Panc1 (cell line): ENCODE data around the gene CCL25. TPM values are rescaled to one million over a fixed set of nuclear protein-coding genes. Genes with fewer than 3 reads are reported as not detected.

Experiments
- ATAC-seq: fragments of 200-7000 bp; cut with Tn5 transposase; 2 replicates; pipeline ENCODE4 v1.9.1; 2020; ENCODE audit warnings: mild to moderate bottlenecking, moderate library complexity
- BruUV-seq: library from RNA; stranded (reverse); fragments of 400-500 nt; replicated peaks from 2 replicates; lab custom pipeline; 2021; lab: Mats Ljungman, UMichigan
- CTCF ChIA-PET: fragments of 300-600 bp; sonication (Branson Sonifier 250); formaldehyde crosslinking; loops from one replicate; lab custom pipeline; 2022; ENCODE audit warnings: antibody characterized with exemption; lab: Charles Lee
- POLR2A ChIA-PET: fragments of 300-600 bp; sonication (Branson Sonifier 250); formaldehyde crosslinking; loops from one replicate; lab custom pipeline; 2022; ENCODE audit warnings: antibody characterized with exemption; lab: Charles Lee
- DNase-seq: peaks from one replicate; pipeline ENCODE4 v3.0.0-alpha.2; 2010; ENCODE audit warnings: low read depth, low spot score
- H3K27ac ChIP-seq: 2 replicates; pipeline ENCODE4 v1.5.1; 2011; ENCODE audit warnings: mild to moderate bottlenecking, low read length, inconsistent platforms
- H3K27me3 ChIP-seq: fragments of 200-500 bp; sonication (Bioruptor generic); 2 replicates; pipeline ENCODE4 v1.6.0; 2014; ENCODE audit warnings: low read length, inconsistent platforms; ENCODE audit not compliant: control insufficient read depth, insufficient read depth
- H3K36me3 ChIP-seq: fragments of 200-500 bp; sonication (Bioruptor generic); 2 replicates; pipeline ENCODE4 v1.5.1; 2014; ENCODE audit warnings: inconsistent platforms, mild to moderate bottlenecking, low read length, moderate library complexity; ENCODE audit not compliant: control insufficient read depth, insufficient read depth
- H3K4me1 ChIP-seq: 2 replicates; pipeline ENCODE4 v1.5.1; 2011; ENCODE audit warnings: inconsistent platforms, mild to moderate bottlenecking, low read length, moderate library complexity; ENCODE audit not compliant: control insufficient read depth, insufficient read depth
- H3K4me3 ChIP-seq, 2 experiments: 2 replicates each; pipeline ENCODE4 v1.5.1; 2011 to 2012; ENCODE audit warnings: low read depth in 2 of 2, low read length in 2 of 2, mild to moderate bottlenecking in 2 of 2, inconsistent platforms in 1 of 2, moderate library complexity in 1 of 2
- H3K9me3 ChIP-seq: fragments of 200-500 bp; sonication (Bioruptor generic); 2 replicates; pipeline ENCODE4 v1.5.1; 2014; ENCODE audit warnings: low read depth, mild to moderate bottlenecking, inconsistent platforms, low read length, moderate library complexity; ENCODE audit not compliant: control insufficient read depth, insufficient read depth
- POLR2AphosphoS5 ChIP-seq: IDR thresholded peaks from 2 replicates; pipeline ENCODE4 v1.6.1; 2012; ENCODE audit warnings: mild to moderate bottlenecking, low read depth, low read length, moderate library complexity
- REST ChIP-seq, 2 experiments: IDR thresholded peaks; 2 replicates each; pipeline ENCODE4 v1.6.1; 2011 to 2012; ENCODE audit warnings: low read depth in 2 of 2, control low read depth in 1 of 2, low read length in 1 of 2, mild to moderate bottlenecking in 1 of 2, moderate library complexity in 1 of 2; ENCODE audit not compliant: insufficient read depth in 1 of 2
- SIN3A ChIP-seq: IDR thresholded peaks from 2 replicates; pipeline ENCODE4 v1.6.1; 2012; ENCODE audit warnings: low read depth, mild to moderate bottlenecking, low read length, moderate library complexity, borderline replicate concordance; ENCODE audit not compliant: insufficient read depth
- TCF7L2 ChIP-seq: IDR thresholded peaks from 2 replicates; pipeline ENCODE4 v1.6.1; 2011; ENCODE audit warnings: mild to moderate bottlenecking, low read depth, low read length, inconsistent platforms
- in situ Hi-C: cut with HindIII; loops from 2 replicates; pipeline ENCODE4 v1.10.0; 2016; ENCODE audit warnings: low sequenced_read_pairs, low pct_unique_long_range_greater_than_20kb
- intact Hi-C: fragments of 100-400 bp; cut with micrococcal nuclease; formaldehyde crosslinking; loops from one replicate; pipeline ENCODE4 v1.10.0; 2022; ENCODE audit not compliant: unreplicated experiment
- total RNA-seq: library from RNA; stranded (reverse); gene quantifications from one replicate; pipeline ENCODE4 v1.2.1, GENCODE V29; 2021; ENCODE audit not compliant: unreplicated experiment
- TF ChIP-seq, protein P1 (sequence below): fragments of 450-650 bp; IDR thresholded peaks from 2 replicates; pipeline ENCODE4 v1.5.1; 2017; ENCODE audit warnings: mild to moderate bottlenecking

Gene CCL25
- total RNA-seq, 1 experiment from 2014 or later, result not detected

DNA sequence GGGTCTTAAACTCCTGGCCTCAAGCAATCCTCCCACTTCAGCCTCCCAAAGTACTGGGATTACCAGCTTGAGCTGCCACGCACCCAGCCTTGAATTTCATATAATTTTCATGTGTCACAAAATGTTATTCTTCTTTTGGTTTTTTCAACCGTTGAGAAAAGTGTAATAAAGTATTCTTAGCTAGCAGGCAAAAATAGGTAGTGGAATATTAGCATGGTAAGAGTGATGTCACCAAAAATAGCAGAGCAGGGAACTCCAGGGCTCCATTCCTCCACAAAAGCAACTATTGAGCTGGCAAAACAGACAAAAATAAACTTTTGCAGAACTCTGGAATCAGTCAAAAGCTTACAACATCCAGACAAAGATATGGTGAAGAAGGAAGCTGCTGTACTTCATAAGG lies 52.9 kb downstream of the CCL25 start:
- ChIA-PET CTCF (no interaction called here), POLR2A (no interaction called here)
- no peaks in the 10 kb centered on the region for H3K9me3 ChIP-seq
- BruUV-seq, result no TSS peak
- TF ChIP-seq SIN3A (no peak), TCF7L2 (no peak), POLR2AphosphoS5 (no peak), REST (IDR thresholded peaks at IDR 0.05; ENCODE audit: insufficient read depth in 1 of 2, low read depth in 2 of 2, low read length in 1 of 2) (no peak)
- TF ChIP-seq, protein P1, sequence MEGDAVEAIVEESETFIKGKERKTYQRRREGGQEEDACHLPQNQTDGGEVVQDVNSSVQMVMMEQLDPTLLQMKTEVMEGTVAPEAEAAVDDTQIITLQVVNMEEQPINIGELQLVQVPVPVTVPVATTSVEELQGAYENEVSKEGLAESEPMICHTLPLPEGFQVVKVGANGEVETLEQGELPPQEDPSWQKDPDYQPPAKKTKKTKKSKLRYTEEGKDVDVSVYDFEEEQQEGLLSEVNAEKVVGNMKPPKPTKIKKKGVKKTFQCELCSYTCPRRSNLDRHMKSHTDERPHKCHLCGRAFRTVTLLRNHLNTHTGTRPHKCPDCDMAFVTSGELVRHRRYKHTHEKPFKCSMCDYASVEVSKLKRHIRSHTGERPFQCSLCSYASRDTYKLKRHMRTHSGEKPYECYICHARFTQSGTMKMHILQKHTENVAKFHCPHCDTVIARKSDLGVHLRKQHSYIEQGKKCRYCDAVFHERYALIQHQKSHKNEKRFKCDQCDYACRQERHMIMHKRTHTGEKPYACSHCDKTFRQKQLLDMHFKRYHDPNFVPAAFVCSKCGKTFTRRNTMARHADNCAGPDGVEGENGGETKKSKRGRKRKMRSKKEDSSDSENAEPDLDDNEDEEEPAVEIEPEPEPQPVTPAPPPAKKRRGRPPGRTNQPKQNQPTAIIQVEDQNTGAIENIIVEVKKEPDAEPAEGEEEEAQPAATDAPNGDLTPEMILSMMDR, result no peak
- ATAC-seq, result no peak
- no peak overlapping the region for H3K27ac ChIP-seq
- intact Hi-C loops (no loop called here), in situ Hi-C loops (no loop called here)
- no peaks in the 10 kb centered on the region for H3K36me3 ChIP-seq
- no peak for DNase-seq
- no peak overlapping the region for H3K4me3 ChIP-seq
- H3K27me3 ChIP-seq, result no peaks in the 10 kb centered on the region
- 0 out of 2 replicates have a peak, but pooled peaks cover 2% of the 10 kb centered on the region for H3K4me1 ChIP-seq

GRCh38 chr19:8107301-8107903 lies 54.8 kb downstream of the CCL25 start:
- CTCF ChIA-PET, result no interaction called here
- Histone ChIP-seq H3K27ac (no peak overlapping the region), H3K4me3 (no peak overlapping the region), H3K36me3 (no peaks in the 10 kb centered on the region), H3K4me1 (0 out of 2 replicates have a peak, but pooled peaks cover 2% of the 10 kb centered on the region), H3K27me3 (no peaks in the 10 kb centered on the region), H3K9me3 (no peaks in the 10 kb centered on the region)
- in situ Hi-C loops, result no loop called here
- ATAC-seq (no peak), DNase-seq (no peak)
- TF ChIP-seq, protein P1, result no peak
- TF ChIP-seq TCF7L2 (no peak), REST (IDR thresholded peaks at IDR 0.05; ENCODE audit: insufficient read depth in 1 of 2, low read depth in 2 of 2, low read length in 1 of 2) (no peak), POLR2AphosphoS5 (no peak), SIN3A (no peak)
- POLR2A ChIA-PET, result no interaction called here
- no TSS peak for BruUV-seq
- intact Hi-C loops, result no loop called here
